ENCODE data around the gene LZTR1.

- TF ChIP-seq, protein P1, sequence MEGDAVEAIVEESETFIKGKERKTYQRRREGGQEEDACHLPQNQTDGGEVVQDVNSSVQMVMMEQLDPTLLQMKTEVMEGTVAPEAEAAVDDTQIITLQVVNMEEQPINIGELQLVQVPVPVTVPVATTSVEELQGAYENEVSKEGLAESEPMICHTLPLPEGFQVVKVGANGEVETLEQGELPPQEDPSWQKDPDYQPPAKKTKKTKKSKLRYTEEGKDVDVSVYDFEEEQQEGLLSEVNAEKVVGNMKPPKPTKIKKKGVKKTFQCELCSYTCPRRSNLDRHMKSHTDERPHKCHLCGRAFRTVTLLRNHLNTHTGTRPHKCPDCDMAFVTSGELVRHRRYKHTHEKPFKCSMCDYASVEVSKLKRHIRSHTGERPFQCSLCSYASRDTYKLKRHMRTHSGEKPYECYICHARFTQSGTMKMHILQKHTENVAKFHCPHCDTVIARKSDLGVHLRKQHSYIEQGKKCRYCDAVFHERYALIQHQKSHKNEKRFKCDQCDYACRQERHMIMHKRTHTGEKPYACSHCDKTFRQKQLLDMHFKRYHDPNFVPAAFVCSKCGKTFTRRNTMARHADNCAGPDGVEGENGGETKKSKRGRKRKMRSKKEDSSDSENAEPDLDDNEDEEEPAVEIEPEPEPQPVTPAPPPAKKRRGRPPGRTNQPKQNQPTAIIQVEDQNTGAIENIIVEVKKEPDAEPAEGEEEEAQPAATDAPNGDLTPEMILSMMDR (IDR thresholded peaks at IDR 0.05 in 8 of 11, conservative IDR thresholded peaks at IDR 0.05 in 3 of 11) = no peak
- no peak for TF ChIP-seq POLR2A (IDR thresholded peaks at IDR 0.05)
Measured at GRCh38 chr22:20979940-20980453, 2.1 kb upstream of the LZTR1 start.

Data from spleen (tissue), 7 donors.